ENCODE results near the gene CLDN18.

Gene CLDN18

GRCh38 chr3:138019281-138020069 lies 9.5 kb downstream of the CLDN18 start:
- FAIRE-seq (no peak), DNase-seq (ENCODE audit: insufficient read length, low spot score) (no peak)
- TF ChIP-seq SPI1 (IDR thresholded peaks at IDR 0.05; ENCODE audit: low read depth, low read length) = no peak
- TF ChIP-seq TAF1 (IDR thresholded peaks at IDR 0.05; ENCODE audit: low read depth, low read length) = no peak
- TF ChIP-seq POLR2AphosphoS5 (IDR thresholded peaks at IDR 0.05; ENCODE audit: low read depth, low read length) = no peak
- no peak for TF ChIP-seq POLR2A (IDR thresholded peaks at IDR 0.05; ENCODE audit: low read depth, low read length)
- no peak for TF ChIP-seq PAX5 (IDR thresholded peaks at IDR 0.05; ENCODE audit: insufficient read depth, low read length, severe bottlenecking)
- no peak for TF ChIP-seq POU2F2 (IDR thresholded peaks at IDR 0.05; ENCODE audit: low read depth, low read length)

DNA sequence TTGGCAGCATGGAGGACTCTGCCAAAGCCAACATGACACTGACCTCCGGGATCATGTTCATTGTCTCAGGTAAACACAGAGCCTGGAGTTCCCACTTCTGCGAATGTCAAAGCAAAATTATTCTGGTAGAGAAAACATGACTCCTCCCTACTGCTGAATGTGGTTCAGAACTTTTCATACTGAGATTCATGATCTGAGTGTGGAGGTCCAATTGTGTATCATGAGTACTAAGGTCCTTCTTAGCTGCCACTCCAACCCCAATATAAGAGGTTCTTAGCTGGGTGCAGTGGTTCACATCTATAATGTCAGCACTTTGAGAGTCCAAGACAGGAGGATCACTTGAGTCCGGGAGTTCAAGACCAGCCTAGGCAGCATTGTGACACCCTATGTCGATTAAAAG lies 13.8 kb downstream of the CLDN18 start:
- DNase-seq (ENCODE audit: insufficient read length, low spot score) (no peak), FAIRE-seq (no peak)
- TF ChIP-seq TAF1 (IDR thresholded peaks at IDR 0.05; ENCODE audit: low read depth, low read length) (no peak), SPI1 (IDR thresholded peaks at IDR 0.05; ENCODE audit: low read depth, low read length) (0 out of 2 replicates have a peak, but pooled peaks have one; percentile 18)

GRCh38 chr3:138025553-138025952 lies 15.6 kb downstream of the CLDN18 start:
- DNase-seq (ENCODE audit: insufficient read length, low spot score) = no peak
- FAIRE-seq = no peak
- no peak for TF ChIP-seq SPI1 (IDR thresholded peaks at IDR 0.05; ENCODE audit: low read depth, low read length)
- no peak for TF ChIP-seq POLR2AphosphoS5 (IDR thresholded peaks at IDR 0.05; ENCODE audit: low read depth, low read length)
- TF ChIP-seq POLR2A (IDR thresholded peaks at IDR 0.05; ENCODE audit: low read depth, low read length) = no peak
- no peak for TF ChIP-seq POU2F2 (IDR thresholded peaks at IDR 0.05; ENCODE audit: low read depth, low read length)
- TF ChIP-seq TAF1 (IDR thresholded peaks at IDR 0.05; ENCODE audit: low read depth, low read length) = no peak
- no peak for TF ChIP-seq PAX5 (IDR thresholded peaks at IDR 0.05; ENCODE audit: insufficient read depth, low read length, severe bottlenecking)

DNA sequence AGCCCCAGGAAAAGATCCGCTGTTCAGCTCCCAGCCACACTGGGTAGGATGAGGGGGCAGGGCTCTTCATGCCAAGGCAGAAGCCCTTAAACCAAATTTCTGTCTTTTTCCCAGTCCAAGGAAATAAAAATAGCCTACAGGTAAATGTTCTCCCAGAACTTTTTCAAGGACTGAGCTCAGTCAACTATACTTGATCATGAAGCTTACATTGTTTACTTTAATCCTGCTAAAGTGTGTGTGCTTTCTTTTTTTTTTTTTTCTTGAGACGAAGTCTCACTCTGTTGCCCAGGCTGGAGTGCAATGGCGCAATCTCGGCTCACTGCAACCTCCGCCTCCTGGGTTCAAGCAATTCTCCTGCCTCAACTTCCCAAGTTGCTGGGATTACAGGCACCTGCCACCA lies 17.9 kb downstream of the CLDN18 start:
- FAIRE-seq (no peak), DNase-seq (ENCODE audit: insufficient read length, low spot score) (no peak)
- TF ChIP-seq PAX5 (IDR thresholded peaks at IDR 0.05; ENCODE audit: insufficient read depth, low read length, severe bottlenecking) (no peak), POLR2AphosphoS5 (IDR thresholded peaks at IDR 0.05; ENCODE audit: low read depth, low read length) (no peak), TAF1 (IDR thresholded peaks at IDR 0.05; ENCODE audit: low read depth, low read length) (no peak), POLR2A (IDR thresholded peaks at IDR 0.05; ENCODE audit: low read depth, low read length) (no peak), POU2F2 (IDR thresholded peaks at IDR 0.05; ENCODE audit: low read depth, low read length) (no peak), SPI1 (IDR thresholded peaks at IDR 0.05; ENCODE audit: low read depth, low read length) (no peak)

GRCh38 chr3:138030734-138031280 lies 20.8 kb downstream of the CLDN18 start:
- FAIRE-seq (no peak), DNase-seq (ENCODE audit: insufficient read length, low spot score) (no peak)
- TF ChIP-seq POU2F2 (IDR thresholded peaks at IDR 0.05; ENCODE audit: low read depth, low read length) (no peak), TAF1 (IDR thresholded peaks at IDR 0.05; ENCODE audit: low read depth, low read length) (no peak), POLR2A (IDR thresholded peaks at IDR 0.05; ENCODE audit: low read depth, low read length) (no peak), SPI1 (IDR thresholded peaks at IDR 0.05; ENCODE audit: low read depth, low read length) (no peak), POLR2AphosphoS5 (IDR thresholded peaks at IDR 0.05; ENCODE audit: low read depth, low read length) (no peak), PAX5 (IDR thresholded peaks at IDR 0.05; ENCODE audit: insufficient read depth, low read length, severe bottlenecking) (no peak)

DNA sequence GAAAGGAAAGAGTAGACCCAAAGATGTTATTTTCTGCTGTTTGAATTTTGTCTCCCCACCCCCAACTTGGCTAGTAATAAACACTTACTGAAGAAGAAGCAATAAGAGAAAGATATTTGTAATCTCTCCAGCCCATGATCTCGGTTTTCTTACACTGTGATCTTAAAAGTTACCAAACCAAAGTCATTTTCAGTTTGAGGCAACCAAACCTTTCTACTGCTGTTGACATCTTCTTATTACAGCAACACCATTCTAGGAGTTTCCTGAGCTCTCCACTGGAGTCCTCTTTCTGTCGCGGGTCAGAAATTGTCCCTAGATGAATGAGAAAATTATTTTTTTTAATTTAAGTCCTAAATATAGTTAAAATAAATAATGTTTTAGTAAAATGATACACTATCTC lies 21.6 kb downstream of the CLDN18 start:
- FAIRE-seq (no peak), DNase-seq (ENCODE audit: insufficient read length, low spot score) (no peak)
- TF ChIP-seq POU2F2 (IDR thresholded peaks at IDR 0.05; ENCODE audit: low read depth, low read length) (no peak), PAX5 (IDR thresholded peaks at IDR 0.05; ENCODE audit: insufficient read depth, low read length, severe bottlenecking) (no peak), SPI1 (IDR thresholded peaks at IDR 0.05; ENCODE audit: low read depth, low read length) (no peak), POLR2AphosphoS5 (IDR thresholded peaks at IDR 0.05; ENCODE audit: low read depth, low read length) (no peak), POLR2A (IDR thresholded peaks at IDR 0.05; ENCODE audit: low read depth, low read length) (no peak), TAF1 (IDR thresholded peaks at IDR 0.05; ENCODE audit: low read depth, low read length) (no peak)

- DNase-seq (ENCODE audit: insufficient read length, low spot score) = no peak
- FAIRE-seq = no peak
- TF ChIP-seq POLR2A (IDR thresholded peaks at IDR 0.05; ENCODE audit: low read depth, low read length) (no peak), TAF1 (IDR thresholded peaks at IDR 0.05; ENCODE audit: low read depth, low read length) (no peak), POU2F2 (IDR thresholded peaks at IDR 0.05; ENCODE audit: low read depth, low read length) (no peak), PAX5 (IDR thresholded peaks at IDR 0.05; ENCODE audit: insufficient read depth, low read length, severe bottlenecking) (no peak), POLR2AphosphoS5 (IDR thresholded peaks at IDR 0.05; ENCODE audit: low read depth, low read length) (no peak), SPI1 (IDR thresholded peaks at IDR 0.05; ENCODE audit: low read depth, low read length) (no peak)
Observed at GRCh38 chr3:138032567-138032966, 22.6 kb downstream of the CLDN18 start.

GRCh38 chr3:138033202-138033691 lies 23.3 kb downstream of the CLDN18 start:
- TF ChIP-seq POU2F2 (IDR thresholded peaks at IDR 0.05; ENCODE audit: low read depth, low read length) (no peak), TAF1 (IDR thresholded peaks at IDR 0.05; ENCODE audit: low read depth, low read length) (no peak), PAX5 (IDR thresholded peaks at IDR 0.05; ENCODE audit: insufficient read depth, low read length, severe bottlenecking) (no peak), SPI1 (IDR thresholded peaks at IDR 0.05; ENCODE audit: low read depth, low read length) (no peak), POLR2AphosphoS5 (IDR thresholded peaks at IDR 0.05; ENCODE audit: low read depth, low read length) (no peak), POLR2A (IDR thresholded peaks at IDR 0.05; ENCODE audit: low read depth, low read length) (no peak)
- DNase-seq (ENCODE audit: insufficient read length, low spot score) (no peak), FAIRE-seq (no peak)

DNA sequence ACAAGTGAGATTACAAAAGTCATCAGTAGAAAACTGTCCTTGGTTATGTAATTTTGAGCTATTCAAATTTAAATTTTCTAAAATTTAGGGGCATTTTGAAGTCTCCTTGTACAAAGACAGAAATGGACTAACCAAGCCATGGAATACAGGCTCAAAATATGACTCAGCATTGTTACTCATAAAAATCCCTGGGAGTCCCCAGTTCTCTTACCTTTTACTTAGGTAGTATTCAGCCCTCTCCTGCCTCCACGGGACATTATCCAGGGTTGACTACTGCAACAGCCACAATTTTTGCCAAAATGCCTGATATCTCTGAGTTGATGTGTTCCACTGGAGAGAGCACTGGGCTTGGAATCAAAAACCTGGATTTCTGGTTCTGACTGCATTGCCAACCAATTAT lies 25.0 kb downstream of the CLDN18 start:
- DNase-seq (ENCODE audit: insufficient read length, low spot score) (no peak), FAIRE-seq (no peak)
- TF ChIP-seq TAF1 (IDR thresholded peaks at IDR 0.05; ENCODE audit: low read depth, low read length) = no peak
- no peak for TF ChIP-seq POLR2A (IDR thresholded peaks at IDR 0.05; ENCODE audit: low read depth, low read length)
- no peak for TF ChIP-seq POLR2AphosphoS5 (IDR thresholded peaks at IDR 0.05; ENCODE audit: low read depth, low read length)
- TF ChIP-seq SPI1 (IDR thresholded peaks at IDR 0.05; ENCODE audit: low read depth, low read length) = no peak

Data from GM12891 (cell line).